ENCODE measurements around the gene ACTR3.

- no peak for TF ChIP-seq POLR2A (IDR thresholded peaks at IDR 0.05)
- TF ChIP-seq CTCF (IDR thresholded peaks at IDR 0.05): no peak
- TF ChIP-seq POLR2AphosphoS5 (IDR thresholded peaks at IDR 0.05; ENCODE audit: insufficient read depth in 1 of 2, low read depth in 1 of 2): no peak
Observed at GRCh38 chr2:113905886-113906285, 16.0 kb downstream of the ACTR3 start.

All from vagina (tissue), 2 donors.